Fibroblast of the aortic adventitia (primary cell): ENCODE measurements around the gene SOWAHC. TPM values are rescaled to one million over a fixed set of nuclear protein-coding genes. Genes with fewer than 3 reads are reported as not detected.

ENCODE experiments used
- DNase-seq: peaks from one replicate; pipeline ENCODE4 v3.0.0-alpha.2; 2010; ENCODE audit warnings: low read depth
- H3K4me3 ChIP-seq: 2 replicates; pipeline ENCODE4 v1.5.1; 2011; ENCODE audit warnings: low read depth, mild to moderate bottlenecking, control low read depth, low read length, moderate library complexity
- total RNA-seq: library from RNA; depleted of rRNA; stranded (reverse); fragments of >200 nt; gene quantifications from 2 replicates; pipeline ENCODE4 v1.2.3, GENCODE V29; 2012; ENCODE audit warnings: low replicate concordance
- TF ChIP-seq, protein P1 (sequence below): IDR thresholded peaks from 2 replicates; pipeline ENCODE4 v1.5.1; 2011; ENCODE audit warnings: mild to moderate bottlenecking, low read length, control low read depth, inconsistent platforms; ENCODE audit not compliant: insufficient read depth

The SOWAHC gene
- total RNA-seq, 1 donor, result 14.6 TPM

DNA sequence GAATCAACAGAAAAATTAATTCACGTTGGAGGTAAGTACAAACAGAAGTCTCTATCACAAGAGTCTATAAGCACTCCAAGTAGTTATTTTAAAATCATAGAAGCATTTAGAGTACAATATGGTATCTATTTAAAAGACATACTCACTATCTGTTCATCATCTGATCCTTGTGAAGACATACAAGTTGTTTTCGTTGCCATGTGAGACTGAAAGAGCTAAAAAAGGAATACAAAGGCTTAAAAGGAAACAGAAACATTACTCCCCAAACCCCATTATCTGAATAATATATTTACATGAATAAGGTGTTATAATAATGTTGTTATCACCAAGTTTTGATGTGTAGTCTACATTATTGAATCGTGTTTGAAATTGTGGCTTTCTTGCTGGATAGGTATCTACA is 21.3 kb upstream of the SOWAHC start:
- H3K4me3 ChIP-seq, result no peak overlapping the region

DNA sequence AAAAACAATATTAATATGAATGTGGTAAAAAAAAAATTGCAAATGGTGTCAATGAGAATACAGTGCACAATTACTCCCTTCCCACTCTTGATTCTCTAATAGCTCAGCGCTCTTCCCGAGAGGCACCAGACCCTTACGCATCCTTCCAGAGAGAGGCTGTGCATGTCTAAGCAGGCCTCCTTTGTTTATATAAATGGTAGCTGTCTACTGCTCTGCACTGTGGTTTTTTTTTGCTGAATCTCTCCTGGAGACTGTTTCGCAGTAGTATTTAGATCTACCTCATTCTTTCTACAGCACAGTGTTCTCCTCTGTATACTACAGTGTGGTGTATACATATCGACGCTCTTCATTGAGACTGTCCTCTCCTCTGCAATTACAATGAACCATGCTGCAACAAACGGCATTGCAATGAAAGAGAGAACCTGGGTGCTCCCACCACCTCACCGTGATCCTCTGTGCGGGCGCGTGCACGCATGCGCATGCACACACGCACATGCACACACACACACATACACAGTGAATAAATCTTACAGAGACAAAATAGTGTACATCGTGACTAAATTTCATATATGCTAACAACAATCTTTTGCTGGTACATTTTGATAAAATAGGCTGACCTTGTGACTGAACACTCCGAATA is 19.8 kb upstream of the SOWAHC start:
- TF ChIP-seq, protein P1, sequence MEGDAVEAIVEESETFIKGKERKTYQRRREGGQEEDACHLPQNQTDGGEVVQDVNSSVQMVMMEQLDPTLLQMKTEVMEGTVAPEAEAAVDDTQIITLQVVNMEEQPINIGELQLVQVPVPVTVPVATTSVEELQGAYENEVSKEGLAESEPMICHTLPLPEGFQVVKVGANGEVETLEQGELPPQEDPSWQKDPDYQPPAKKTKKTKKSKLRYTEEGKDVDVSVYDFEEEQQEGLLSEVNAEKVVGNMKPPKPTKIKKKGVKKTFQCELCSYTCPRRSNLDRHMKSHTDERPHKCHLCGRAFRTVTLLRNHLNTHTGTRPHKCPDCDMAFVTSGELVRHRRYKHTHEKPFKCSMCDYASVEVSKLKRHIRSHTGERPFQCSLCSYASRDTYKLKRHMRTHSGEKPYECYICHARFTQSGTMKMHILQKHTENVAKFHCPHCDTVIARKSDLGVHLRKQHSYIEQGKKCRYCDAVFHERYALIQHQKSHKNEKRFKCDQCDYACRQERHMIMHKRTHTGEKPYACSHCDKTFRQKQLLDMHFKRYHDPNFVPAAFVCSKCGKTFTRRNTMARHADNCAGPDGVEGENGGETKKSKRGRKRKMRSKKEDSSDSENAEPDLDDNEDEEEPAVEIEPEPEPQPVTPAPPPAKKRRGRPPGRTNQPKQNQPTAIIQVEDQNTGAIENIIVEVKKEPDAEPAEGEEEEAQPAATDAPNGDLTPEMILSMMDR, result no peak
- no peak overlapping the region for H3K4me3 ChIP-seq
- DNase-seq, result no peak

More for the DNA sequence above, 21.3 kb upstream of the SOWAHC start:
- TF ChIP-seq, protein P1, result no peak
- no peak for DNase-seq

DNA sequence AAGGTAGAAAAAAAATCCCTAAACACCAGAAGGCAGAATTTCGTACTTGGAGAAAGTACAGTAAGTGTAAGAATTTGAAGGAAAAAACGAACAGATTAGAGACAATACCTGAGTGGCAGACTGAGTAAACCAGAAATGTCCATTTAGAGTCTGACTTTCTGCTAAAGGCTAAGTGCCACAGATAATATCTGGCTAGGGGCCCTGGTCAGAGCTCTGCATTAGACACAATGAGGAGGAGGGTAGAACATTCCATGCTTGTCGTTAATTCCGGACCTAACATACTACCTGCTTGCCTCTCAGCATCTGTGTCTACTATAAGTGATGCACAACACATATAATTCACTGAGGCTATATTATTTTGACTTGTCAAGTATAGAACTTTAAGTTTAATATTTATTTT is 18.5 kb upstream of the SOWAHC start:
- TF ChIP-seq, protein P1, result no peak
- no peak overlapping the region for H3K4me3 ChIP-seq
- DNase-seq, result no peak

DNA sequence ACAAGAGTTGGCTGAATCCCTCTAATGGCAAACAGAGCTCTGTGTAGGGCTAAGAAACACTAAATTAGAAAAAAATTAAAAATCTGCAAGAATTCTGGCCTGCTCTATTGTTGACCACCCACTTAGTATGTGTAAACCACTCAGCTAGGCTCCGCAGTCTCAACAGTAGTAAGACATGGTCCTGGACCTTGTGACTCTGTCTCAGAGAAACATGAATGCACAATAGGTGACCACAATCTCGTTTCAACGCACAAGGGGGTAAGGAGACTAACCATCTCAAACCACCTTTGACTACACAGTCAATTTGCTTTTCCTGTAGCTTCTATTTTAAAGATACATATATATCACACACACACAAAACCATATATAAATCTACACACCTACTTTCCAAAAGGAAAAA is 16.9 kb upstream of the SOWAHC start:
- H3K4me3 ChIP-seq, result no peak overlapping the region
- TF ChIP-seq, protein P1, result no peak
- DNase-seq, result no peak

DNA sequence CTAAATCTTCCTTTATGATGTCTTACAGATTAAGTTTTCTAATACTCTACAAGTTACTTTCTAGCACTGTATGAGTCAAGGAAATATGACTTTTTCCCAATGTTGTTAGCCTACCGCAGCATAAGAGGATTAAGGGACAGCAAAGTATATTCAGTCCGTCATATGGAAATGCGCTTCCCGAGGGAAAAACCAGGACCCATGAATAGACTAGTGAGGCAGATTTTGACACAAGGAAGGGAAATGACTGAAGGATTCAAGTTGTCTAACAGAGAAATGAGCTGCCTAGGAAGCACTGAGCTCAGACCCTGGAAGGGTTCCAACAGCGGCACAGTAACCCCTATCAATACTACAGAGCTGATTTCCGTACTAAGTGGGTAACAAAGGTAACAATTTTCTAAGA is 12.4 kb upstream of the SOWAHC start:
- no peak for DNase-seq
- no peak overlapping the region for H3K4me3 ChIP-seq
- TF ChIP-seq, protein P1, result no peak

DNA sequence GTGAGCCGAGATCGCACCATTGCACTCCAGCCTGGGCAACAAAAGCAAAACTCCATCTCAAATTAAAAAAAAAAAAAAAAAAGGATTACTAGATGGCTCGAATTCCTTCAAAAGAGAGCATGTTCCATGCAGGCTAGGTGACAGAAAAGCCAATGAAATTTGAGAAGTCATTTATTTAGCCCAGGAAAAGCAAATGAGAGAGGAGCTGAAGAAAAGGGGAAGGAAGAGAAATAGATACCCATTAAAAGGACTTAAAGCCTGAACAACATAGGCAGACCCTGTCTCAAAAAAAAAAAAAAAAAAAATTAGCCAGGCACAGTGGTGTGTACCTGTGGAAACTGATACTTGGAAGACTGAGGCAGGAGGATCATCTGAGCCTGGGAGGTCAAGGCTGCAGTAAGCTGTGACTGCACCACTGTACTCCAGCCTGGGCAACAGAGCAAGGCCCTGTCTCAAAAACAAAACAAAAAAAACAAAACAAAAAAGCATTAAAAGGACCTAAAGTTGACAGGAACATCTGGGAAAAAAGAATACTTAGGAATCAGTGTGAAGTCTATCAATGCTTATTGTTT is 11.5 kb upstream of the SOWAHC start:
- TF ChIP-seq, protein P1, result no peak
- H3K4me3 ChIP-seq, result no peak overlapping the region
- no peak for DNase-seq
